DND-41 (cell line): ENCODE measurements around the gene FAM120C.

Source experiments
- ATAC-seq: fragments of 200-7000 bp; cut with Tn5 transposase; 3 replicates; pipeline ENCODE4 v1.9.1; 2021; ENCODE audit warnings: low read depth; ENCODE audit not compliant: insufficient read depth
- DNase-seq: peaks from one replicate; pipeline ENCODE4 v3.0.0-alpha.2; 2020
- H2AFZ ChIP-seq: 2 replicates; pipeline ENCODE4 v1.6.0; 2012; ENCODE audit warnings: low read depth, low read length
- H3K27ac ChIP-seq: 2 replicates; pipeline ENCODE4 v1.5.1; 2012; ENCODE audit warnings: low read length, inconsistent platforms
- H3K27me3 ChIP-seq: fragments of 200-600 bp; sonication (generic); 2 replicates; pipeline ENCODE4 v1.6.0; 2012; ENCODE audit warnings: low read length, mild to moderate bottlenecking, inconsistent platforms; ENCODE audit not compliant: insufficient read depth, poor library complexity
- H3K36me3 ChIP-seq: 2 replicates; pipeline ENCODE4 v1.5.1; 2012; ENCODE audit warnings: low read length, inconsistent platforms; ENCODE audit not compliant: insufficient read depth
- H3K4me1 ChIP-seq: 2 replicates; pipeline ENCODE4 v1.5.1; 2012; ENCODE audit warnings: mild to moderate bottlenecking, low read length; ENCODE audit not compliant: insufficient read depth
- H3K4me2 ChIP-seq: 2 replicates; pipeline ENCODE4 v1.6.0; 2012; ENCODE audit warnings: mild to moderate bottlenecking, moderate library complexity, low read length, inconsistent platforms; ENCODE audit not compliant: insufficient read depth
- H3K4me3 ChIP-seq, 2 experiments: fragments of 200-600 bp in 1 of 2; shearing (Covaris generic) in 1 of 2; 2 replicates each; pipeline ENCODE4 v1.5.1; 2012 to 2016; ENCODE audit warnings: inconsistent platforms in 2 of 2, low read length in 2 of 2, mild to moderate bottlenecking in 2 of 2, low read depth in 1 of 2, moderate library complexity in 1 of 2
- H3K79me2 ChIP-seq: 2 replicates; pipeline ENCODE4 v1.6.0; 2012; ENCODE audit warnings: low read length, inconsistent platforms; ENCODE audit not compliant: insufficient read depth
- H3K9ac ChIP-seq: 2 replicates; pipeline ENCODE4 v1.6.0; 2012; ENCODE audit warnings: low read depth, mild to moderate bottlenecking, inconsistent platforms, low read length, moderate library complexity
- H3K9me3 ChIP-seq: 2 replicates; pipeline ENCODE4 v1.5.1; 2012; ENCODE audit warnings: low read length, moderate library complexity, mild to moderate bottlenecking, inconsistent platforms; ENCODE audit not compliant: insufficient read depth, severe bottlenecking
- H4K20me1 ChIP-seq: 2 replicates; pipeline ENCODE4 v1.6.0; 2012; ENCODE audit warnings: low read length; ENCODE audit not compliant: insufficient read depth
- CTCF ChIP-seq: IDR thresholded peaks from 2 replicates; pipeline ENCODE4 v1.5.1; 2012; ENCODE audit warnings: borderline replicate concordance, low read length, moderate library complexity, mild to moderate bottlenecking; ENCODE audit not compliant: poor library complexity, severe bottlenecking; ENCODE audit errors: extremely low read depth
- EZH2 ChIP-seq: IDR thresholded peaks from 3 replicates; pipeline ENCODE4 v1.6.1; 2012; ENCODE audit warnings: borderline replicate concordance, low read depth, mild to moderate bottlenecking, moderate library complexity, low read length, inconsistent platforms; ENCODE audit not compliant: severe bottlenecking

Gene FAM120C

GRCh38 chrX:54042609-54043021 lies 140.4 kb downstream of the FAM120C start:
- H3K9ac ChIP-seq = peak overlapping the region; percentile 96; the same call in 1 of the 2 replicates
- TF ChIP-seq CTCF = peak; percentile 33
- no peak for TF ChIP-seq EZH2
- no peak overlapping the region; the same call in 1 of the 2 replicates for H3K27ac ChIP-seq
- H2AFZ ChIP-seq = no peak overlapping the region; the same call in 1 of the 2 replicates
- H3K36me3 ChIP-seq = peaks cover 30% of the 10 kb centered on the region
- peaks cover 18% of the 10 kb centered on the region for H3K79me2 ChIP-seq
- no peaks in the 10 kb centered on the region for H4K20me1 ChIP-seq
- no peaks in the 10 kb centered on the region for H3K9me3 ChIP-seq
- ATAC-seq (no peak), DNase-seq (peak; percentile 46)
- no peaks in the 10 kb centered on the region for H3K27me3 ChIP-seq
- peak overlapping the region; percentile 85 for H3K4me2 ChIP-seq
- H3K4me3 ChIP-seq = peak overlapping the region; percentile 76 to 92; a peak in 3 of 4 replicates
- H3K4me1 ChIP-seq = peaks cover 29% of the 10 kb centered on the region

- Histone ChIP-seq H3K4me3 (no peak overlapping the region), H2AFZ (no peak overlapping the region), H3K4me1 (no peaks in the 10 kb centered on the region), H4K20me1 (no peaks in the 10 kb centered on the region), H3K79me2 (peaks cover 6% of the 10 kb centered on the region; the same call in 1 of the 2 replicates), H3K27ac (no peak overlapping the region), H3K36me3 (peaks cover 66% of the 10 kb centered on the region), H3K9ac (no peak overlapping the region), H3K4me2 (no peak overlapping the region), H3K27me3 (no peaks in the 10 kb centered on the region), H3K9me3 (no peaks in the 10 kb centered on the region)
- ATAC-seq (no peak), DNase-seq (no peak)
- TF ChIP-seq EZH2 (no peak), CTCF (no peak)
Observed at GRCh38 chrX:54030329-54030728, 152.7 kb downstream of the FAM120C start.

GRCh38 chrX:54029529-54030143 lies 153.4 kb downstream of the FAM120C start:
- no peak for ATAC-seq
- H3K9me3 ChIP-seq = no peaks in the 10 kb centered on the region

More at GRCh38 chrX:54029529-54030143, 153.4 kb downstream of the FAM120C start:
- Histone ChIP-seq H3K79me2 (peaks cover 6% of the 10 kb centered on the region; the same call in 1 of the 2 replicates), H3K4me3 (no peak overlapping the region), H4K20me1 (no peaks in the 10 kb centered on the region), H3K4me1 (no peaks in the 10 kb centered on the region), H3K4me2 (no peak overlapping the region), H2AFZ (no peak overlapping the region), H3K27ac (no peak overlapping the region), H3K36me3 (peaks cover 66% of the 10 kb centered on the region), H3K27me3 (no peaks in the 10 kb centered on the region), H3K9ac (no peak overlapping the region)
- TF ChIP-seq CTCF = no peak
- TF ChIP-seq EZH2 = no peak
- no peak for DNase-seq
